Cardiac fibroblast (primary cell): Measurements from ENCODE around the gene LHCGR.

Experiments
- DNase-seq, 2 donors: peaks; one replicate each; pipeline versions ENCODE4 v3.0.0 to v3.0.0-alpha.2; 2010; ENCODE audit warnings: low read depth in 2 of 2
- H3K4me3 ChIP-seq, 2 donors: replicated peaks in 1 of 2; 1 replicate in 1 of 2; 2 replicates in 1 of 2; pipeline ENCODE4 v1.5.1; 2011; ENCODE audit warnings: low read depth in 2 of 2, low read length in 2 of 2, mild to moderate bottlenecking in 2 of 2, moderate library complexity in 1 of 2
- CTCF ChIP-seq: IDR thresholded peaks from one replicate; pipeline ENCODE4 v1.5.1; 2011; ENCODE audit warnings: low read depth, mild to moderate bottlenecking, low read length, inconsistent platforms

LHCGR gene

GRCh38 chr2:48677450-48677849, 78.1 kb downstream of the LHCGR start:
- no peak for TF ChIP-seq CTCF
- DNase-seq, result no peak
- H3K4me3 ChIP-seq, result no peak overlapping the region

- DNase-seq, result no peak
- no peak overlapping the region for H3K4me3 ChIP-seq
- no peak for TF ChIP-seq CTCF
Observed at GRCh38 chr2:48674933-48675332, 80.6 kb downstream of the LHCGR start.

GRCh38 chr2:48673581-48673980, 81.9 kb downstream of the LHCGR start:
- no peak overlapping the region for H3K4me3 ChIP-seq
- DNase-seq, result no peak
- no peak for TF ChIP-seq CTCF

- DNase-seq, result no peak
- TF ChIP-seq CTCF, result no peak
Observed at GRCh38 chr2:48668992-48669391, 86.5 kb downstream of the LHCGR start.

GRCh38 chr2:48651158-48651790, 104.2 kb downstream of the LHCGR start:
- H3K4me3 ChIP-seq, result no peak overlapping the region
- peak; percentile 34 to 41 for DNase-seq
- TF ChIP-seq CTCF, result no peak

More at GRCh38 chr2:48668992-48669391, 86.5 kb downstream of the LHCGR start:
- no peak overlapping the region for H3K4me3 ChIP-seq

GRCh38 chr2:48638261-48638660, 117.3 kb downstream of the LHCGR start:
- no peak for TF ChIP-seq CTCF
- H3K4me3 ChIP-seq, result no peak overlapping the region
- no peak for DNase-seq
